Brain pericyte (primary cell): ENCODE results near the gene ZNF768.
"Not testable (repeated sequence)": the region's sequence is repeated elsewhere in the genome, so short reads cannot be mapped to it uniquely, and the experiment has no call there.

ENCODE experiments used
- DNase-seq: peaks from one replicate; pipeline ENCODE4 v3.0.0-alpha.2; 2012; ENCODE audit warnings: low read depth, low spot score

ZNF768 gene

GRCh38 chr16:30555315-30556124 is 29.2 kb upstream of the ZNF768 start:
- DNase-seq: no peak

- no peak for DNase-seq
Measured at GRCh38 chr16:30554557-30555314, 28.4 kb upstream of the ZNF768 start.

- no peak for DNase-seq
Measured at GRCh38 chr16:30553393-30553899, 27.1 kb upstream of the ZNF768 start.

- no peak for DNase-seq
Measured at GRCh38 chr16:30552956-30553355, 26.6 kb upstream of the ZNF768 start.

GRCh38 chr16:30551781-30552180 is 25.4 kb upstream of the ZNF768 start:
- DNase-seq: no peak

GRCh38 chr16:30548416-30549253 is 22.3 kb upstream of the ZNF768 start:
- no peak for DNase-seq

GRCh38 chr16:30546115-30546514 is 19.7 kb upstream of the ZNF768 start:
- no peak for DNase-seq

- no peak for DNase-seq
Measured at GRCh38 chr16:30543067-30543466, 16.7 kb upstream of the ZNF768 start.

- DNase-seq: no peak
Measured at GRCh38 chr16:30541502-30542329, 15.3 kb upstream of the ZNF768 start.

- not testable (repeated sequence) for DNase-seq
Measured at GRCh38 chr16:30540916-30541464, 14.6 kb upstream of the ZNF768 start.

GRCh38 chr16:30539986-30540526 is 13.7 kb upstream of the ZNF768 start:
- not testable (repeated sequence) for DNase-seq

- no peak for DNase-seq
Measured at GRCh38 chr16:30539000-30539964, 12.9 kb upstream of the ZNF768 start.

GRCh38 chr16:30536391-30537024 is 10.1 kb upstream of the ZNF768 start:
- not testable (repeated sequence) for DNase-seq

GRCh38 chr16:30535777-30536190 is 9.4 kb upstream of the ZNF768 start:
- DNase-seq: no peak

GRCh38 chr16:30535106-30535776 is 8.9 kb upstream of the ZNF768 start:
- no peak for DNase-seq

- no peak for DNase-seq
Measured at GRCh38 chr16:30534368-30535105, 8.2 kb upstream of the ZNF768 start, which contains the start of gene ZNF747. Gene ZNF747 (minus strand): TSS chr16:30534858. CDS start chr16:30534679, 179 bp downstream.

GRCh38 chr16:30533748-30534367 is 7.5 kb upstream of the ZNF768 start:
- DNase-seq: no peak
